ENCODE data around the gene LIG1. TPM values are rescaled to one million over a fixed set of nuclear protein-coding genes. Genes with fewer than 3 reads are reported as not detected.

LIG1 gene
- total and polyA plus RNA-seq, 9 of the 15 experiments (the other 6 are each of a cell fraction or from before 2014, with no cell fraction given): 9.6 to 114 (median 71.1) TPM

GRCh38 chr19:48169939-48170803 lies at the start of gene LIG1, which contains the start of gene ZSWIM9 (continued):
- TF ChIP-seq THAP12 (CRISPR knock-in tag; IDR thresholded peaks at IDR 0.05) (peak; percentile 45; the same call in 1 of the 2 replicates), HINFP (tag; conservative IDR thresholded peaks at IDR 0.05; ENCODE audit: low read depth) (0 out of 2 replicates have a peak, but pooled peaks have one; percentile 37), MYBL2 (IDR thresholded peaks at IDR 0.05; ENCODE audit: low read depth) (no peak), MYBL2 (CRISPR knock-in tag; IDR thresholded peaks at IDR 0.05; ENCODE audit: borderline replicate concordance) (no peak), RAD51 (IDR thresholded peaks at IDR 0.05; ENCODE audit: borderline replicate concordance, low read depth) (no peak), NR0B1 (IDR thresholded peaks at IDR 0.05; ENCODE audit: partially characterized antibody) (no peak), ZNF717 (CRISPR knock-in tag; IDR thresholded peaks at IDR 0.05) (no peak), HIVEP1 (CRISPR knock-in tag; IDR thresholded peaks at IDR 0.05) (no peak), E2F1 (CRISPR knock-in tag; IDR thresholded peaks at IDR 0.05) (peak; percentile 97), PRDM10 (IDR thresholded peaks at IDR 0.05; ENCODE audit: partially characterized antibody) (peak; percentile 84), NELFE (IDR thresholded peaks at IDR 0.05; ENCODE audit: insufficient read depth, insufficient read length) (no peak), BRD9 (IDR thresholded peaks at IDR 0.05; ENCODE audit: low read depth, partially characterized antibody) (no peak), ZNF24 (IDR thresholded peaks at IDR 0.05) (no peak), STAT5B (CRISPR knock-in tag; IDR thresholded peaks at IDR 0.05) (no peak)

All from K562 (cell line).